GM12801 (cell line): ENCODE measurements around the gene ASPDH.

Experiments used
- TF ChIP-seq, protein P1 (sequence below): IDR thresholded peaks from one replicate; pipeline ENCODE4 v1.5.1; 2011; ENCODE audit warnings: control low read depth; ENCODE audit not compliant: insufficient read length; ENCODE audit errors: extremely low read depth

The ASPDH gene

DNA sequence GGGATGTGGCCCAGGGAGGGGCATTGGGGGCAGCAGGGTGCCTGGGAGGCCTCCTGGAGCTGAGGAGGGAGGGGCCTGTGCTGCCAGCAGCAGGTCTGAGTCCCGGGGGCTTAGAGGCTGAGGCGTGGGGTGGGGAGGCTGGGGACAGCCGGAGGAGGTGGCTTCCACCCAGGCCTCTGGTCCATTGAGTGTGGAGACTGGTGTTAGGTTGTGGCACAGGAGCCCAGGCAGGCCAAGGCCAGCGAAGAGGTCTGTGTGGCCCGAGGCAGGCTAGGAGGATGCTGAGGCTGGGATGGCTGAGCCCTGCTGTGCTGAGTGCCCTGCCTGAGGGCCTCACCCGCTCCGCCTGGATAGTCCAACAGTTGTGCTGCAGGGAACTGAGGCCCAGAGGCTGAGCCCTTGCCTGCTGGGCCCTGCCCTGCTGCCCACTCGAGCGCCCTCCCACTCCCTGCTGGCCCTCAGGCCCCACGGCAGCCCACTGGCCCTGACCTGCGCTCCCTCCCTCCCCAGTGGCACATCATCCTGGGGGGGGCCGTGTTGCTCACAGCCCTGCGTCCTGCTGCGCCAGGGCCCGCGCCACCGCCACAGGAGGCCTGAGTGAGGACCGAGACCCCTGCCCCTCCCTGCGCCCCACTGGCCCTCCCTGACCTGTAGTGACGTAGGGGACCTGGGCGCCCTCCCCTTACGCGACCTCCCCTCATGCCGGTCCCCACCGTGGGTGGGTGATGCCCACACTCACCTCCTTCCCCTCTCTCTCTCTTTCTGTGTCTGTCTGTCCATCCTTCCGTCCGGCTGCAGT, 32.2 kb downstream of the ASPDH start:
- TF ChIP-seq, protein P1, sequence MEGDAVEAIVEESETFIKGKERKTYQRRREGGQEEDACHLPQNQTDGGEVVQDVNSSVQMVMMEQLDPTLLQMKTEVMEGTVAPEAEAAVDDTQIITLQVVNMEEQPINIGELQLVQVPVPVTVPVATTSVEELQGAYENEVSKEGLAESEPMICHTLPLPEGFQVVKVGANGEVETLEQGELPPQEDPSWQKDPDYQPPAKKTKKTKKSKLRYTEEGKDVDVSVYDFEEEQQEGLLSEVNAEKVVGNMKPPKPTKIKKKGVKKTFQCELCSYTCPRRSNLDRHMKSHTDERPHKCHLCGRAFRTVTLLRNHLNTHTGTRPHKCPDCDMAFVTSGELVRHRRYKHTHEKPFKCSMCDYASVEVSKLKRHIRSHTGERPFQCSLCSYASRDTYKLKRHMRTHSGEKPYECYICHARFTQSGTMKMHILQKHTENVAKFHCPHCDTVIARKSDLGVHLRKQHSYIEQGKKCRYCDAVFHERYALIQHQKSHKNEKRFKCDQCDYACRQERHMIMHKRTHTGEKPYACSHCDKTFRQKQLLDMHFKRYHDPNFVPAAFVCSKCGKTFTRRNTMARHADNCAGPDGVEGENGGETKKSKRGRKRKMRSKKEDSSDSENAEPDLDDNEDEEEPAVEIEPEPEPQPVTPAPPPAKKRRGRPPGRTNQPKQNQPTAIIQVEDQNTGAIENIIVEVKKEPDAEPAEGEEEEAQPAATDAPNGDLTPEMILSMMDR: no peak

DNA sequence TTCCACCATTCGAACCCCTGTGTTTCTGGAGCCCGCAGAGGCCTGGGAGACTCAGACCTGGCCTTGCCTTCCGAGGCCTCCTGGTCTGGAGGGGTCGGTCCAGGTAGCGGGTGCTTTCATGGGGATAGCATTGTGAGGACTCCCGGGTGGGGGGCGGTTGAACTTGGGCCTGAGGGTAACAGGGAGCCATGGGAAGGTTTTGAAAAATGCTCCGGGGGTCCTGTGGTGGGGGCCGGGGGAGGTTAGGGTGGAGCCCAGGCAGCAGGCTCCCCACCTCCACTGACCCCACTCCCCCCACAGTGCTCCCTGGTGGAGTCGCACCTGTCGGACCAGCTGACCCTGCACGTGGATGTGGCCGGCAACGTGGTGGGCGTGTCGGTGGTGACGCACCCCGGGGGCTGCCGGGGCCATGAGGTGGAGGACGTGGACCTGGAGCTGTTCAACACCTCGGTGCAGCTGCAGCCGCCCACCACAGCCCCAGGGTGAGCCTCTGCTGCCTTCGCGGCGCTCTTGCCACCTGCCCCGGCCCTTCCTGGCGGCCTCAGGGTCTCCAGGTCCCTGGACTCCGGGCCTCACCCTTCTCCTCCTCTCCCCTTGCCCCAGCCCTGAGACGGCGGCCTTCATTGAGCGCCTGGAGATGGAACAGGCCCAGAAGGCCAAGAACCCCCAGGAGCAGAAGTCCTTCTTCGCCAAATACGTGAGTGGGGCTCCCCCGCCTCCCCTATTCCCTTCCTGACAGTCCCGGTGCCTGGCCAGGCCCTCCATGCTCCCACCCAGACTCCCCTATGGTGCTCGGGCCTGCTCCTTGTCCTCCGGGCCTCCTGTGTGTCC, 33.2 kb downstream of the ASPDH start:
- TF ChIP-seq, protein P1: no peak

DNA sequence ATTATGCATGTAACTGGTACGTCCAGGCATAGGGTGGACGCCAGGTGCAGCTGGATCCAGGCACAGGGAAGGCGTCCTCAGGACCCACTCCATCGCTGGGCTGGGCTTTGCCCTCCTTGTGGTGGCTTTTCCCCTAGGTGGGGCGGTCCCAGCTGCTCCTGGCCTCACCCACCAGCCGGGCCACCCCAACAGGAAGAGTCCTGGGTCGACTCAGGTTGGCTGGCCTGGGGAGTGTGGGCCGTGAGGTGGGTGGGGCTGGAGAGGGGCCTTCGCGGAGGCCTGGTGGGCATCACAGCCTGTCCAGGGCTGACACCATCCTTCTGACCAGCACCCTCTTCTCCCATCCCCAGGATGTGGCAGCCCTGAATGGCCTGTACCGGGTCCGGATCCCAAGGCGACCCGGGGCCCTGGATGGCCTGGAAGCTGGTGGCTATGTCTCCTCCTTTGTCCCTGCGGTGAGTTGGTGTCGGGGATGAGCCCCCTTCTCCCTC, 33.9 kb downstream of the ASPDH start:
- TF ChIP-seq, protein P1: no peak

DNA sequence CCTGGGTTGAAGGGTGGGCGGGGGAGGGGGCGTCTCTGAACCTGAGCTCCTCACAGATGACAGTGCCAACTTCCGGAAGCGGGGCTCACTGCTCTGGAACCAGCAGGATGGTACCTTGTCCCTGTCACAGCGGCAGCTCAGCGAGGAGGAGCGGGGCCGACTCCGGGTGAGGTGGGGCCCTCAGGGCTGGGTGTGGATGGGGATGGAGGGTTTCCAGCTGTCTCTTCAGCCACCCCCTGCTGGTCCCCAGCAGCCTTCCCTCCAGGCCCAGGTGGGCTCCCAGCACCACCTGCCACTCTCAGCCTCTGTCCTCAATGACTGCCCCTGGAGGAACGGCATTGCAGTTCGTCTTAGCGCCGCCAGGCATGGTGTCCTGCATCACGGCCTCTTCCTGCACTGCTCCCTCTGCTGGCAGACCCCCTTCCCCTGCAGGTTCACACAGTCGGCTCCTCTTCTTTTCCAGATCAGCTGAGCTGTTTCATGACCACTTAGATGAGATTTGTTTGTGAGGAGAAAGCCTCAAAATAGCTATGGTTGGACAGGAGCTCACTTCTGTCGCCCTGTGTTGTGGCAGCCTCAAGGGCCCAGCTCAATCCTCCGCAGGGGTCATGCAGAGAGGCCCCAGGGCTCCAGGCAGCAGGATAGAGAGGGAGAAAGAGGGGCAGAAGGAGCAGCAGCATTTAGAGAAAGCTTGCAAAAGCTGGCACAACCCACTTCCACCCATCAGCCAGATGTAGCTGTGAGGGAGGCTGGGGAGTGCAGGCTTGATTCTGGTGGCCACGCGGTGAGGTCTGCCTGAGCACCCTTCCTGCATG, 34.6 kb downstream of the ASPDH start:
- TF ChIP-seq, protein P1: no peak

DNA sequence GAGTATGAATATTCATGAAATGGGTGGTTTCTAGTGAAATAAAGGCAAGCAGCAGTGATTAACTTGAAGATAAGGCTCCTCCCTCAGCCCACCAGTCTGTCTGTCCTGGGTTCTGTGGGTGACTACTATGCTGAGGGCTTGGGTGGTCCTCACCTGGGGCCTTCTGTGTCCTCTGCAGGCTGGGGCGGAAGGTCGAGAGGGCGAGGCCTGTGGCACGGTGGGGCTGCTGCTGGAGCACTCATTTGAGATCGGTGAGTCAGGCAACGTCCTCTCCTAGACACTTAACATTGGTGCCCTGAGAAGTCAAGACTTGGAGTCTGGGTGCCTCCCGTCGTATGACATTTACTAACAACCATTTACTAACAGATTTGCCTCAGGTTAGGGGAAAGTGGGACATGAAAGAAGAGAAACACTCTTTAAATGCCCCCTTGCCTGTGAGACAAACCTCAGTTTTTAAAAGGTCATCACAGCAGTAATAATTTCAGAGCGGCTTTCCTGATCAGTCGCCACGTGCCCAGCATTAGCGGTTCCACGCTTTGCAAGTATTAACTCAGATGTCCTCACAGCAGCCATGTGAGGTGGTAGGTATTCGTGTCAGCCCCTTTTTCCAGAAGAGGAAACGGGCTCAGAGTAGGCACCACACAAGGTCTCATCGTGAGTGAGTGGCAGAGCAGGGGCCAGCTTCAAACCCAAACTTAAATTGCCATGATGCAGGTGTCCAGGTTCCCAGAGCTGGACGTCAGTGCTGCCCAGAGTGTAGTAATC, 35.8 kb downstream of the ASPDH start:
- TF ChIP-seq, protein P1: no peak

DNA sequence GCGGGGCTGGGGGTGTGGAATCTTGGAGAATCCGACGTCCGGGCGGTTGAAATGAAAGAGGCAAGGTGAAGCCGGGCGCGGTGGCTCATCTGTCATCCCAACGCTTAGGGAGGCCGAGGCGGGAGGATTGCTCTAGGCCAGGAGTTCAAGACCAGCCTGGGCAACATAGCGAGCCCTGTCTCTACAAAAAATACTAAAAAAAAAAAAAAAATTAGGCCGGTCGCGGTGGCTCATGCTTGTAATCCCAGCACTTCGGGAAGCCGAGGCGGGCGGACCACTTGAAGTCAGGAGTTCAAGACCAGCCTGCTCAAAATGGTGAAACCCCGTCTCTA, 36.8 kb downstream of the ASPDH start:
- TF ChIP-seq, protein P1: no peak
